ENCODE results near the gene HPCA.

DNA sequence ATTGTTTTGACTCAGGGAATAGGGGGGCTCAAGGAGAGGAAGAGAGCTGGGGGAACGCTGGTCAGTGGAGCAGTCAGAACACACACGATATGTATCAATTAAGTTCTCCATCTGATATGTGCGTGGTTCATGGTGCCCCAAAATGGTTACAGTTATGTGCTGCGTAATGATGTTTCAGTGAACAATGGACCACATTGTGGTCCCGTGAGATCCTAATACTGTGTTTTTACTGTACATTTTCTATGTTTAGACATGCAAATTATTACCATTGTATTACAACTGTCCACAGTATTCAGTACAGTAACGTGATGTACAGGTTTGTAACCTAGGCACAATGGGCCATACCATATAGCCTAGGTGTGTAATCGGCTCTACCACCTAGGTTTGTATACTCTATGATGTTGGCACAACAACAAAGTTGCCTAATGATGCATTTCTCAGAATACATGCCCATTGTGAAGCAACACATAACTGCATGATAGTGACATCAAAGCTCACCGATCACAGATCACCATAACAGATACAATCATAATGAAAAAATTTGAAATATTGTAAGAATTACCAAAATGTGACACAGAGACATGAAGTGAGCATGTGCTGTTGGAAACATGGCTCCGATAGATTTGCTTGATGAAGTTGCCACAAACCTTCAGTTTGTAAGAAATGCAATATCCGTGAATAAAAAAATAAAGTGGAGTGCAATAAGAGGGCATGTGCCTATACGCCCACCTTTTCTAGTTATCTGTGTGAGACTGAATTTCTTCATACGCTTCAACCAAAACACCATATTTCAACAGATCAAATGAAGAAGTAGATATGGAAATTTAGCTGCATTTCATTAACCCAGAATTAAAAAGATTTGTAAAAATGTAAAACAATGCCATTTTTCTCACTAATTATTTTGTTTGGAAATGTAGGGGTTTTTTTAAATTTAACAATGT is 29.7 kb downstream of the HPCA start:
- TF ChIP-seq, protein P1, sequence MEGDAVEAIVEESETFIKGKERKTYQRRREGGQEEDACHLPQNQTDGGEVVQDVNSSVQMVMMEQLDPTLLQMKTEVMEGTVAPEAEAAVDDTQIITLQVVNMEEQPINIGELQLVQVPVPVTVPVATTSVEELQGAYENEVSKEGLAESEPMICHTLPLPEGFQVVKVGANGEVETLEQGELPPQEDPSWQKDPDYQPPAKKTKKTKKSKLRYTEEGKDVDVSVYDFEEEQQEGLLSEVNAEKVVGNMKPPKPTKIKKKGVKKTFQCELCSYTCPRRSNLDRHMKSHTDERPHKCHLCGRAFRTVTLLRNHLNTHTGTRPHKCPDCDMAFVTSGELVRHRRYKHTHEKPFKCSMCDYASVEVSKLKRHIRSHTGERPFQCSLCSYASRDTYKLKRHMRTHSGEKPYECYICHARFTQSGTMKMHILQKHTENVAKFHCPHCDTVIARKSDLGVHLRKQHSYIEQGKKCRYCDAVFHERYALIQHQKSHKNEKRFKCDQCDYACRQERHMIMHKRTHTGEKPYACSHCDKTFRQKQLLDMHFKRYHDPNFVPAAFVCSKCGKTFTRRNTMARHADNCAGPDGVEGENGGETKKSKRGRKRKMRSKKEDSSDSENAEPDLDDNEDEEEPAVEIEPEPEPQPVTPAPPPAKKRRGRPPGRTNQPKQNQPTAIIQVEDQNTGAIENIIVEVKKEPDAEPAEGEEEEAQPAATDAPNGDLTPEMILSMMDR (IDR thresholded peaks at IDR 0.05) = no peak
- no peak for TF ChIP-seq POLR2A (IDR thresholded peaks at IDR 0.05)
